ENCODE measurements around the gene CLDN6.

The CLDN6 gene

DNA sequence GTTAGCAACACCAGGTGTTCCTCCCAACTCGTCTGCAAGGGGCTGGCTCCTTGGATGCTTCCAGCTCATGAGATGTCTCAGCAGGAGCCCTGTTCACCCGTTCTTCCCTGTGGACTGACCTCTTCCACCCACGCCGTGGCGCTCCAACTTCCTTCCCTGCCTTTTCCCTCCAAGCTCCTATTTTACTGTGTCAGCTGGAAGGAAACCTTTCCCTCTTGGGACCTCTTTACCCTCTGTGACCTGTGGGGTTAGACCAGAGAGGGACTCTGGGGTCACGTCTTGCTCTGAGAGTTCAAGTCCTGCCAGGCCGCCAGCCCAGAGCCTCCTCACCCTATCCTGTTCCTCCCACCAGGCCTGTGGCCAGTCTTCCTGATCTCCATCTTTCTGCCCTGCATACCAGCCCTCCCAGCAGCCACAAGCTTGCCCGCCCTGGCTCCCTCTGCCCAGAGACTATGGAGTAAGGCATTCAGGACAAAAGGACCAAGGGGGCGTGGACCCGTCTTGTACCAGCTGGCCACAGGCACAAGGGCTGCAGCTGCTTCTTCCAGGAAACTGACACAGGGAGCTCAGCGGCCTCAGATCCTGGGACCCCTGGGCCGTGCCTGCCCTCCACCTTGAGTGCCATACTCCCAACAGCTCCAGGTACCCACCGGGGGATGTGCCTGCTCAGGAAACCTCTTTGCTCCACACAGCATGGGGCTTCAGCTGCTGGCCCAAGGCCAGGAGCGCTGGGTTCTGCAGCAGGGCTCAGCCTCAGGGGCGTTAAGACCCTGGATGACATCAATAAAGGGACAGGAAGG is 45.8 kb downstream of the CLDN6 start:
- H3K27ac Mint-ChIP-seq: peak overlapping the region; percentile 4
- peak overlapping the region; percentile 11 for H3K4me3 Mint-ChIP-seq
- no peaks in the 10 kb centered on the region for H3K9me3 Mint-ChIP-seq

DNA sequence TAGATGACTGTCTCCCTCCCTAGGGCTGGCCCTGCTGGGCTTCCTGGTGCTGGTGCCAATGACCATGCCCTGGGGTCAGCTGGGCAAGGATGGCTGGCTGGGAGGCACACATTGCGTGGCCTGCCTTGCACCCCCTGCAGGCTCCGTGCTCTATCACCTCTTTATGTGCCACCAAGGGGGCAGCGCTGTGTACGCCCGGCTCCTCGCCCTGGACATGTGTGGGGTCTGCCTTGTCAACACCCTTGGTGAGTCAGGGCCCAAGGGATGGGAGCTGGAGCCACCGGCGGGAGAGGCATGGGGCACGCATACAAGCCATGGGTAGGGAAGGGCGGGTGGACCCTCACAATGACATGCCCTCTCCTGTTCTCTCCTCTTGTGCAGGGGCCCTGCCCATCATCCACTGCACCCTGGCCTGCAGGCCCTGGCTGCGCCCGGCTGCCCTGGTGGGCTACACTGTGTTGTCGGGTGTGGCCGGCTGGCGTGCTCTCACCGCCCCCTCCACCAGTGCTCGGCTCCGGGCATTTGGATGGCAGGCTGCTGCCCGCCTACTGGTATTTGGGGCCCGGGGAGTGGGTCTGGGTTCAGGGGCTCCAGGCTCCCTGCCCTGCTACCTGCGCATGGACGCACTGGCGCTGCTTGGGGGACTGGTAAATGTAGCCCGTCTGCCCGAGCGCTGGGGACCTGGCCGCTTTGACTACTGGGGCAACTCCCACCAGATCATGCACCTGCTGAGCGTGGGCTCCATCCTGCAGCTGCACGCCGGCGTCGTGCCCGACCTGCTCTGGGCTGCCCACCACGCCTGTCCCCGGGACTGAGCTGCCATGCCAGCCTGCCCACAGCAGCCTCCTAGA is 46.6 kb downstream of the CLDN6 start:
- Mint-ChIP-seq H3K36me3 (ENCODE audit: low read depth) (peaks cover 56% of the 10 kb centered on the region), H3K4me3 (peak overlapping the region; percentile 83), H3K27ac (peak overlapping the region; percentile 23), H3K9me3 (no peaks in the 10 kb centered on the region), H3K4me1 (ENCODE audit: low read depth) (peaks cover 20% of the 10 kb centered on the region), H3K27me3 (peaks cover 18% of the 10 kb centered on the region)
- DNase-seq: no peak

More for the DNA sequence above, 45.8 kb downstream of the CLDN6 start:
- no peak for DNase-seq
- peaks cover 65% of the 10 kb centered on the region for H3K36me3 Mint-ChIP-seq (ENCODE audit: low read depth)
- peaks cover 15% of the 10 kb centered on the region for H3K27me3 Mint-ChIP-seq
- H3K4me1 Mint-ChIP-seq (ENCODE audit: low read depth): peaks cover 20% of the 10 kb centered on the region

- Mint-ChIP-seq H3K27me3 (peaks cover 26% of the 10 kb centered on the region), H3K27ac (peak overlapping the region; percentile 23), H3K36me3 (ENCODE audit: low read depth) (peaks cover 48% of the 10 kb centered on the region)
These were observed 47.4 kb downstream of the CLDN6 start for GRCh38 chr16:2970563-2970962.

DNA sequence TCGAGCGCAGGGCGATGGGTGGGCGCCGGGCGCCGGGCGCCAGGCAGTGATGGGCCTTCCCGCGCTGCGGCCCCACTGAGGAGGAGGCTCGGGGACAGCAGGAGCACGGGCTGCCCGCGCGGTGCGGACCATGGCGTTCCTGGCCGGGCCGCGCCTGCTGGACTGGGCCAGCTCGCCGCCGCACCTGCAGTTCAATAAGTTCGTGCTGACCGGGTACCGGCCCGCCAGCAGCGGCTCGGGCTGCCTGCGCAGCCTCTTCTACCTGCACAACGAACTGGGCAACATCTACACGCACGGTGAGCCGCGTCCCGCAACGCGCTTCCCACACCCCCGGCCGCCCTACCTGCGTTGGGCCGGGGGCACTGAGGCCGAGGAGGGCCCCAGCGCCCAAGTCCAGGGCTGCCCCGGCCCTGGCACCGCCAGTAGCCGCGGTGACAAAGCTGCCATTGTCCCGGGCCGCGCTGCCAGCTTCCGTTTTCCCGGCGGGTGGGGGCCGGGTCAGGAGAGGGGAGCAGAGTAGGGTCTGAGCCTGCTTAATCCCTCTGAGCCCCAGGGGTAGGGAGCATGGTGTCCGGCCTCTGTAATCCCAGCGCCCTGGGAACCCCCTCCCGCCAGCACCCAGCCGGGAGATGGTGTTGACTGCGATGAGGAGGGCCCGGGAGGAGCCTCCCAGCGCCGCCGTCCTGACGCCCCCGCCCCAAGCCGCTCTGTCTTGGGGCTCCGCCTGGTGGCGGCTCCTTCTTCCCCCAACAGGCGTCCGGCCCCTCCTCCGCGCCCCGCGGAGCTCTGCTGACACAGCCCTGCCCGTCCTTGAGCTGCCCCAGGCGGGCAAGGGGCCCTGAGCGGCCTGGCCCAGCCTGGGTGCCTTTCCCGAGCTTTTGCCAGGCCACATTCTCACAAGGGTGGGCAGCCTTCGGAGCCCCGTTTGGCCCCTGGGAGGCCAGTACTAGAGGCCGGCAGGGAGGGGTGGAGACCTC is 48.1 kb downstream of the CLDN6 start:
- H3K4me1 Mint-ChIP-seq (ENCODE audit: low read depth): peaks cover 23% of the 10 kb centered on the region
- peak overlapping the region; percentile 71 for H3K27ac Mint-ChIP-seq
- no peaks in the 10 kb centered on the region for H3K9me3 Mint-ChIP-seq
- peaks cover 41% of the 10 kb centered on the region for H3K36me3 Mint-ChIP-seq (ENCODE audit: low read depth)
- peak overlapping the region; percentile 83 for H3K4me3 Mint-ChIP-seq
- DNase-seq: peak; percentile 85
- peaks cover 33% of the 10 kb centered on the region for H3K27me3 Mint-ChIP-seq

More at GRCh38 chr16:2970563-2970962, 47.4 kb downstream of the CLDN6 start:
- H3K4me3 Mint-ChIP-seq: peak overlapping the region; percentile 83
- DNase-seq: no peak
- H3K9me3 Mint-ChIP-seq: no peaks in the 10 kb centered on the region
- H3K4me1 Mint-ChIP-seq (ENCODE audit: low read depth): peaks cover 20% of the 10 kb centered on the region

DNA sequence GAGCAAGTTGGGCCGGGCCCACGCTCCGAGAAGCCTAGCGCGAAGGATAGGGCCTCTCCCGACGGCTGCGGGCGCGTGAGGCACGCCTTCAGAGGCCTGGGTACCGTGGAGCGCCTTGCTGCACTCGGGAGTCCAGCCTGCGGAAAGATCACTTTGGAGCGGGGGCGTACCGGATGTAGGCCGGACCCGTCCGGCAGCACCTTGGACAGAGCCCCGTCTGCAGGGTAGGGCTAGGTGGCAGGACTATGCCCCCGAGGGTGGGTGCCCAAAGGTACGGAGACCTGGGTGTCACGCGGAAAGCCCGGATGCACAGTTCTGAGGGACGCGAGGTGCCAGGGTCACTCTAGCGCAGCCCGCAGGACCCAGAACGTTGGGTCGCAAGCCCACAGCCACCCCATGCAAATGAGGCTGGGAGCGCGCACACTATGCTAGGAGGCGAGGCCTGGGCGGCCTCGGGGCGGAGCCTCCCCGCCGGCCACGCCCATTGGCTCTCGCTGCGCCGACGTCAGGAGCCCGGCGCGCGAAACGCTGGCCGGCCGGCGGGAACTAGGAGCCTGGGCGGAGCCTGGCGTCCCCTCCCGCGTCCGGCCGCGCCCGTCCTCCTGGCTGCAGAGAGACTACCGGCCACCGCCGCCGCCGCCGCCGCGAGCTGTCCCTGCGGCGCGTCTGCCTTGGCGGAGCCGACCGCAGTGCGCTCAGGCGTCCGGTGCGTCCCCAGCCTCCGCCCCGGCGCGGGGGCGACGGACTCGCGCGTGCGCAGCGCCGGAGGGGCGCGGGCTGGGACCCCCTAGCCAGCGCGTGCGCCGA is 49.0 kb downstream of the CLDN6 start, which contains the start of gene PAQR4:
PAQR4 (plus strand) TSS at position 611 of the 807 bp plus-strand sequence. CDS start 327 bp downstream, outside the sequence.
- peaks cover 27% of the 10 kb centered on the region for H3K4me1 Mint-ChIP-seq (ENCODE audit: low read depth)
- H3K36me3 Mint-ChIP-seq (ENCODE audit: low read depth): peaks cover 33% of the 10 kb centered on the region
- H3K4me3 Mint-ChIP-seq: peak within 1 kb of the TSS; percentile 83
- peak; percentile 90 for DNase-seq
- peaks cover 40% of the 10 kb centered on the region for H3K27me3 Mint-ChIP-seq
- peak within 1 kb of the TSS; percentile 71 for H3K27ac Mint-ChIP-seq
- no peaks in the 10 kb centered on the region for H3K9me3 Mint-ChIP-seq

- Mint-ChIP-seq H3K36me3 (ENCODE audit: low read depth) (peaks cover 29% of the 10 kb centered on the region), H3K4me3 (peak overlapping the region; percentile 74), H3K4me1 (ENCODE audit: low read depth) (peaks cover 30% of the 10 kb centered on the region), H3K27ac (peak overlapping the region; percentile 44), H3K9me3 (no peaks in the 10 kb centered on the region), H3K27me3 (peaks cover 44% of the 10 kb centered on the region)
- no peak for DNase-seq
These were observed 49.6 kb downstream of the CLDN6 start for GRCh38 chr16:2968368-2968737.

DNA sequence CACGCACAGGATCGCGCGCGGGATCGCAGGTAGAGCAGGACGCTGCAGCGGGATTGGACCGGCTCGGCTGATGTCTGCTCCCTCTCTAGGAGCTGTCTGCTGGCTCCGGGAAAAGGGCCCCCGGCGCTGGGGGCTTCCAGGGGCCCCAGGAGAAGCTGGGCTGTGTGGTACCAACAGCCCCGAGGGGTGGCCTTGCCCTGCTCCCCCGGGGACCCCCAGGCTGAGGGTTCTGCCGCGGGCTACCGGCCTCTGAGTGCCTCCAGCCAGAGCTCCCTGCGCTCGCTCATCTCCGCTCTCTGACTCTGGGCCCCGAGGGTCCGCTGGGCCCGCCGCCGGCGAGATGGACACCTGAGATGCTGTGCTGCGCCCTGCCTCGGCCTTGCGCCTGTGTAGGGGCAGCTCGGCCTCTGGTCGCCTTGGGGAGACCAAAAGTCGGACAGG is 50.2 kb downstream of the CLDN6 start:
- Mint-ChIP-seq H3K4me3 (peak overlapping the region; percentile 74), H3K36me3 (ENCODE audit: low read depth) (peaks cover 23% of the 10 kb centered on the region), H3K27me3 (peaks cover 47% of the 10 kb centered on the region), H3K4me1 (ENCODE audit: low read depth) (peaks cover 33% of the 10 kb centered on the region), H3K27ac (no peak overlapping the region), H3K9me3 (no peaks in the 10 kb centered on the region)
- DNase-seq: no peak

- Mint-ChIP-seq H3K27me3 (peaks cover 52% of the 10 kb centered on the region), H3K4me3 (no peak overlapping the region), H3K4me1 (ENCODE audit: low read depth) (peaks cover 33% of the 10 kb centered on the region), H3K36me3 (ENCODE audit: low read depth) (peaks cover 18% of the 10 kb centered on the region), H3K27ac (no peak overlapping the region), H3K9me3 (no peaks in the 10 kb centered on the region)
- no peak for DNase-seq
These were observed 50.8 kb downstream of the CLDN6 start for GRCh38 chr16:2967211-2967631.

- Mint-ChIP-seq H3K4me3 (no peak overlapping the region), H3K27ac (no peak overlapping the region), H3K4me1 (ENCODE audit: low read depth) (peaks cover 36% of the 10 kb centered on the region), H3K36me3 (ENCODE audit: low read depth) (peaks cover 14% of the 10 kb centered on the region), H3K27me3 (peaks cover 56% of the 10 kb centered on the region), H3K9me3 (no peaks in the 10 kb centered on the region)
- DNase-seq: no peak
These were observed 51.2 kb downstream of the CLDN6 start for GRCh38 chr16:2966808-2967191.

GRCh38 chr16:2966043-2966807 is 51.8 kb downstream of the CLDN6 start:
- Mint-ChIP-seq H3K4me3 (no peak overlapping the region), H3K27me3 (peaks cover 59% of the 10 kb centered on the region)
- DNase-seq: no peak

More at GRCh38 chr16:2966043-2966807, 51.8 kb downstream of the CLDN6 start:
- Mint-ChIP-seq H3K4me1 (ENCODE audit: low read depth) (peaks cover 38% of the 10 kb centered on the region), H3K36me3 (ENCODE audit: low read depth) (peaks cover 10% of the 10 kb centered on the region), H3K9me3 (no peaks in the 10 kb centered on the region), H3K27ac (no peak overlapping the region)

All from activated T-cell treated with anti-CD3 and anti-CD28 coated beads, Interleukin-2, amount 50 U/mL, for 24 hours (primary cell).